HG03354 (cell line): ENCODE measurements around the gene DOK3.
"Not testable (repeated sequence)": the region's sequence is repeated elsewhere in the genome, so short reads cannot be mapped to it uniquely, and the experiment has no call there.

ENCODE experiments used
- ATAC-seq: cut with Tn5 transposase; IDR thresholded peaks from one replicate; pipeline ENCODE4 v1.9.1; 2021; ENCODE audit warnings: mild to moderate bottlenecking; ENCODE audit not compliant: unreplicated experiment, poor library complexity, severe bottlenecking

The DOK3 gene

GRCh38 chr5:177489119-177489716 lies 20.4 kb downstream of the DOK3 start:
- no peak for ATAC-seq

- ATAC-seq: no peak
These were observed 21.7 kb downstream of the DOK3 start for GRCh38 chr5:177487975-177488374.

GRCh38 chr5:177487144-177487543 lies 22.5 kb downstream of the DOK3 start:
- no peak for ATAC-seq

DNA sequence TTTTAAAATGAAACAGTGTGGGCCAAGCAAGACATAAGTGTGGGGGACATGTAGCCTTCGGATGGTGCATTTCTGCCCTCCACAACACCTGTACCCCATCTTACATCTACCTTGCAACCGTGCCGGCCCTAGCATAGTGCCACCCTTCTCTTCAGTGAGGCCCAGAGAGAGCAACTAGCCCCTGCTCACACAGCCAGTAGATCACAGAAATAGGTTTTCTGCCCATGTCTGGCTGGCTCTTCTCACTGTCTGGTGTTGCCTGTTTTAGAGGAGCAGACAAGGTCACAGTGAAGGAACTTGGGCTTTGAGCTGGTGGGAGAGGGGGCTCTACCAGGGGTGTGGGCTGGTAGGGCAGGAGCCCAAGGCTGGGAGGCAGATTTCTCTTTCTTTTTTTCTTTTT lies 23.4 kb downstream of the DOK3 start:
- no peak for ATAC-seq

DNA sequence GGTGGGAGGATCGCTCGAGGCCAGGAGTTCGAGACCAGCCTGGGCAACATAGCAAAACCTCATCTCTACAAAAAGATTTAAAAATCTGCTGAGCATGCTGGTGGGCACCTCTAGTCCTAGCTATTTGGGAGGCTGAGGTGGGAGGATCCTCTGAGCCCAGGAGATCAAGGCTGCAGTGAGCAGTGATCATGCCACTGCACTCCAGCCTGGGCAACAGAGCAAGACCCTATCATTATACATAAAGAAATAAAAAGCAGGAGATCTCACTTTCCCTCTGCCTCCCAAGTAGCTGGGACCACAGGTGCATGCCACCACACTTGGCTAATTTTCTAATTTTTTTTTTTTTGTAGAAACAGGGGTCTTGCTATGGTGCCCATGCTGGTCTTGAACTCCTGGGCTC lies 23.9 kb downstream of the DOK3 start:
- not testable (repeated sequence) for ATAC-seq

DNA sequence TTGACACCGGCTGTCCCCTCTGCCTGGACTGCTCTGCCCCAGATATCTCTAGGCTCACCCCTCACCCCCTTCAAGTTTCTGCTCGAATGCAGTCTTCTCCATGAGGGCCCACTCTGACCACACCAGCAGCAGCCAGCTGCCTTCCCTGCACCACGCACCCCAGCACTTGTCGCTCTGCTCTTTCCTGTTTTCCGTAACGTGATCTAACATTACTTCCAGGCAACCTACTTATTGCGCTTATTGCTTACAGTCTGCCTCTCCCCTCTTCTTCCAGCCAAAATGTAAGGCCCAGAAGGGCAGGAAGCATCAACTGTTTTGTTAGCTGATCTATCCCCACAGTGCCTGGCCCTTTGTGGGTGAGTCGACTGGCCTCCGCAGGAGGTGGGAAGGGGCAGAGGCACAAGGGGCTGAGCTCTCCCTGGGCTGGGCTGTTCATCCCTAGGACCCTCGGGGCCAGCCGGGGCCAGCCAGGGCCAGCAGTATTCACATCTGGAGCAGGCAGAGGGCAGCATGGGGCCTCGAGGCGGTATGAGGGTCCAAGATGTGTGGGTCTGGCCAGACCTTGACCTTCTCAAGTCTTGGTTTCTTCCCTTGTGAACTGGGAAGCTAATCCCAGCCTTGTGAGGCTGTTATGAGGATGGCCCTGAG lies 24.6 kb downstream of the DOK3 start:
- ATAC-seq: no peak

DNA sequence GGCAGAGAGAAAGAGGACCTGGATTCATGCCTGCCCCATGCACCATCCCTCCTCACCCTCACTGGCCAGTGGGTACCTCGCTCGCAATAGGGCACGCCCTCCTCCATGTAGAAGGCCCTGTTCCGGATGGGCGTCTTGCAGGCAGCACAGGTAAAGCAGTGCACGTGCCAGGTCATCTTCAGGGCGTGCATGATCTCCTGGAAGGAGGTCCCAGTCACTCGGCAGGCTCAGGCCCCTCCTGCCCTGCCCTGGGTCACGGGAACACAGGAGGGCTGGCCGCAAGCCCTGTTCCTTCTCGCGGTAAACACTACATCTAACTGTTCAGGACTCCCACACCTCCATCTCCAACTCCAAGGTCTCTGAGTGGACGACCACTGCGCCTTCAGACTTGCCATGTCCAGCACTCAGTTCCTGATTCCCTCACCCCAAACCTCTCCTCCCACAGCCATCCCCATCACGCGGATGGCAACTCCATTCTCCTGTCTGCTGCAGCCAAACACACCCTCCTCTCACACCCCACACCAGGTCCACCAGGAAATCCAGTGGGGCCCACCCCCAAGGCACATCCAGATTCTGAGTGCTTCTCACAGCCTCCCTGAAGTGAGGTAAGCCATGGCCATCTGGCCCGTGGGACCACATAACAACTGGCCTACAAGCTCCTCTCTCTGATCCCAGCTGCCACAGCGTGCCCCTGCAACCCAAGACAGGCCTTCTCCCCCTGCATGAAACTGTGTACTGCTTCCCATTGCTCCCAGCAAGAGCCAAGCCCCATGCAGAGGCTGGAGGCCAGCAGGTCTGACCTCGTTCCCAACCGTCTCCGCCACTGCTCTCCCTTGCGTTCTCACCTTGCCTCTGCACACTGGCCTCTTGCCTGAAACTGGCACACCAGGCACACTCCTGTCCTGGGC lies 25.4 kb downstream of the DOK3 start:
- no peak for ATAC-seq

DNA sequence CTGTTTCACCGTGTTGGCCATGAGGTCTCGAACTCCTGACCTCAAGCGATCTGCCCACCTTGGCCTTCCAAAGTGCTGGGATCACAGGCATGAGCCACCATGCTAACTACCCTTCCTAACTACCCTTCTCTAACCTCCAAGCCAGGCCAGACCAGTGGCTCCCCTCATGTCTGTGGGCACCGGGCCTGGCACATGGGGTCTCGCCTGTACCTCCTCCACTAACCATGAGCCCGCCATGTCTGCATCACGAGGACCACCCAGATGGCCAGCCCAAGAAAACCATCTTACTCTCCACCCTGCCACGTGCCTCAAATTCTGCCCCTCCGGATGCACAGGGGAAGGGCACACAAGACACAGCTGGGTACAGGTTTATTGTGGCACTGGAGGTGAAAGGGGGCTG lies 26.6 kb downstream of the DOK3 start:
- ATAC-seq: no peak

GRCh38 chr5:177482359-177482795 lies 27.2 kb downstream of the DOK3 start:
- ATAC-seq: no peak

DNA sequence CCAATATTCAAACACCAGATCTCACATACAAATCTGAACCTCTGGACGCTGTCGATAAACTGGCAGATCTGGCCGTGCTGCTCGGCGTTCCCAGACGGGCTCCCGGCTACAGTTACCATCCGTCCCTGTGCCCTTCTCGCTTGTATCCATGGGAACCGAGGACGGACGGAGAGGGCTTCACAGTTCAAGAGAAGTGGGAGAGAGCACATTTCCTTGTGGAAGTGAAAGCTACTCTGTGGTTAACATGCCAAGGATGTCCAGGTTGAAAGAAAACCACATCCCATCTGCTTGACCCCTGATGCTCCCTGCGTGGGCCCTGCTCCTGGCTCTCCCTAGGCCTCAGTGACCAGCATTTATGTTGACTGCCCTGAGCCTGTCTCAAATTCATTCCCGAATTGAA lies 29.9 kb downstream of the DOK3 start:
- ATAC-seq: no peak

- ATAC-seq: no peak
These were observed 30.6 kb downstream of the DOK3 start for GRCh38 chr5:177478711-177479646.

DNA sequence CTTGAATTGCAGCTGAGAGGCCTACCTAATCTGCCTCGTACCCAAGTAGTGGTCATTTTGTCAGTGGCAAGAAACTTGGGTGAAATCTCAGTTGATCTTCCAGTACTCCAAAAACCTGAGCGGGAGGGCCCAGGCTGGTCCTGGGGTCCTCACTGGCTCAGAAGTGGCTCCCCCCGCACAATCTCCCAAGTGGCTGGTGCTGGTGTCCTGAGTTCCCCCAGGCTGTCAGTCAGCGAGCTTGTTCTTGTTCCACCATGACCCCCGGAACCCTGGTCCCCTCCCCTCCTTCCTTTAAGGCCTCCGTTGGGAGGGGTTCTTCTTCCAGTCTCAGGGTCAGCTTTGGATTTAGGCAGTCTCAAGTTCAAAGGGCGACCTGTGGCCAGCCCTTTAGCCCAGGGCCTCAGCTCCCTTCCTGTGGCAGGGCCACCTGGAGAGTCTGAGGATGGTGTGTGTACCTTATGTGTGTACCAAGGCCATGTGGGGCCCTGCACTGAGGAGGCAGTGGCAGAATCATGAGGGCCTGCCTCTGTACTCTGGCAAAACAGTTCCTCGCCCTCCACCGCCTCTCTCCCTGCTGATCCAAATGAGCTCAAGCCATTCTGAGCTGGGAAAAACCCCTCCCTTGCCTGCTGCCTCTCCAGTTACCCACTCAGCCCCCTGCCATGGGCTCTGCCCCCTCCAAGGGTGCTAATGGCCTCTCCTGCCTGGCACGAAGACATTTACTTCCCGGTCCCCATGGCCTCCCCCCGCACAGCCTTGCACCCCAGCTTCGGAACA lies 31.7 kb downstream of the DOK3 start:
- no peak for ATAC-seq

- no peak for ATAC-seq
These were observed 32.9 kb downstream of the DOK3 start for GRCh38 chr5:177476531-177477233.

- no peak for ATAC-seq
These were observed 33.8 kb downstream of the DOK3 start for GRCh38 chr5:177475563-177476427.

DNA sequence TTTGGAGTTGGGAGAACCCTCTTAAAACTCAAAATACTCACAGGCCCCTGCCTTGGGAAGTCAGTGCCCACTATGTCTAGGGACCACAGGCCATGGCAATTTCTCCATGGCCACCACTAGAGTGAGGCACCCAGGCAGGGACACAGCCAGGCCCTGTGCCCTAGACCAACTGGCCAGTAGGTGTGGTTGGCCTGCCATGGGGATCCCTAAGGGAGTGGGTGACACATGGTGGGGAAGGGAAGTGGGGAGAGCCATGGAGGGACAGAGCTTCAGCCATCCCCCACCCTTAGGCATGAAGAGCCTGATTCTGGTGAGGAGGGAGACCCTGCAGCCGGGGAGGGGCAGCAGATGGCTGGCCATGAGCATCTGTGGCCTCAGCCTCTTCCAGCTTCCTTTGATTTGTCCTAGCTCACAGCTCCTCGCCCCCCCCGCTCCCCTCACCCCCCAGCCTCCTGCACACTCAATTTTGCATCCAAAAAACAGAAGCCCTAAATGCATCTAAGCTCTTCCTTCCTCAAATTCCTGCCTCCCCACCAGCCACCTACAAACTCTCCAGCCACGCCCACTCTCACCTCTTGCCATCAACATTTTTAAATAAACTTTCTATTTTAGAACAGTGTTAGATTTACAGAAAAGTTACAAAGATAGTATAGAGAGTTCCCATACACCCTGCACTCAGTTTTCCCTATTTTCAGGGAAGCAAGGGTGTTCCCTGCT lies 34.6 kb downstream of the DOK3 start:
- no peak for ATAC-seq

DNA sequence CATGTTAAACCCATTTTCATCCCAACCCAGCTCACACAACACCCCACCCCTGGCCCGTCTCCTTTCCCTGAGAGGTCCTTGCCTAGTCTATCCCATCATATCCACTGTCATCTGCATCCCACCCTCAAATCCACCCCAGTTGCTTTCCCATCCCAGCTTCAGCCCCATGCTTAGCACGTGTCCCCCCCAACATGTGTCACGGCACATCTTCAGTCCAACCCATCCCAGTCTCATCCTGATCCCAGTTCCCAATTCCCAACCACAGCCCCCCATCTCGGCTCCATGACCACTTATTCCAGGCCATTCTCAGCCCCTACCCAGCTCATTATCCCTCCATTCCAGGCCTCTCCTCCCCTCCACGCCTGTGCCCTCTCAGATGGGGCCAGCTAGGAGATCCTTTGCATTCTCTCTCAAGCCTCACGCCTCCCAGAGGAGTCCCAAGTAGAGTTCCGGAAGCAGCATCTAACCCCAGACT lies 35.6 kb downstream of the DOK3 start:
- no peak for ATAC-seq
